Ishikawa (cell line): ENCODE results near the gene UBXN10.

Experiments
- EP300 ChIP-seq: IDR thresholded peaks from 2 replicates; pipeline ENCODE4 v1.6.1; 2012; ENCODE audit warnings: borderline replicate concordance
- MAX ChIP-seq: IDR thresholded peaks from 2 replicates; pipeline ENCODE4 v1.6.1; 2012
- TEAD4 ChIP-seq: IDR thresholded peaks from 2 replicates; pipeline ENCODE4 v1.6.1; 2012

DNA sequence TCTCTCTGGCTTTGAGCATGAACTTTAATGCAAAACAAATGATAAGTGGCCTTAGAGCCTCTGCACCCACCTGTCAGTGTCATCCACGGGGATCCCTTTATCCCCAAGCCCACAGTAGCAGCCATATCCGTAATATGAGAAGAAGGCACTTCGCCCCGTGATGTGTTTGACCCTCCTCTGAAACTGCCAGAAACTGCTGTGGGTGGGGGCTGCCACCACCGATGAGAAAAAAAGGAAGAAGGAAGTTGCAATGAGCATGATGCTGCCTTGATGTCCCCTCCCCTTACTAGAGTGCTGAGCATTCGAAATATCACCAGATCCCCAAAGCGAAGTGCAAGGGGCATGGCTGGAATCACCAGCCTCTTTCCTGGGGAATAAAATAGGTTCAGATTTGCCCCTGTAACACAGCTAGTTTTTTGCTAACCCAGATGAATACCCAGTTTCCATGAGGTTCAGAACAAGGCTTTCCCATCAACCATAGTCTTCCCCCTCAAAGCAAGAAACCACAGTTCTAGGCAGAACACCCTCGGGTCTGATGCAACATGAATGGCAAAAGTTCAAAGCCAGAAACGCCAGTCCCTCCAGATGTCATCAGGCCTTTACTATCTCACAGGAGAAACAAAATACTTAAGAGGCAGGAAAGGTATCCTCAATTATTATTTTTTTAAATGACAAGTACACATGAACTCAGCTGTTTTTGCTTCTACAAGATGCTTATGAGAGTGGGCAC lies 10.8 kb upstream of the UBXN10 start:
- TF ChIP-seq MAX (no peak), EP300 (no peak), TEAD4 (no peak)
